H1 (cell line): ENCODE results near the gene MAGI3. TPM values are rescaled to one million over a fixed set of nuclear protein-coding genes. Genes with fewer than 3 reads are reported as not detected.

Experiments used
- ATF3 ChIP-seq: IDR thresholded peaks from 2 replicates; pipeline ENCODE4 v1.6.1; 2011; ENCODE audit warnings: low read depth, mild to moderate bottlenecking, low read length; ENCODE audit not compliant: insufficient read depth
- CHD1 ChIP-seq: IDR thresholded peaks from 2 replicates; pipeline ENCODE4 v1.6.1; 2012; ENCODE audit warnings: low read depth, low read length, improper control_type of control experiment
- CHD7 ChIP-seq: fragments of 300-600 bp; sonication (generic); IDR thresholded peaks from 2 replicates; pipeline ENCODE4 v1.7.1; 2012; ENCODE audit warnings: low read length, moderate library complexity, mild to moderate bottlenecking, inconsistent platforms; ENCODE audit not compliant: insufficient replicate concordance
- EP300 ChIP-seq, 2 experiments: IDR thresholded peaks; 1 replicate in 1 of 2; 2 replicates in 1 of 2; pipeline ENCODE4 v1.6.1; 2011 to 2012; ENCODE audit warnings: low read depth in 2 of 2, low read length in 2 of 2, mild to moderate bottlenecking in 2 of 2, borderline replicate concordance in 1 of 2, inconsistent platforms in 1 of 2, moderate library complexity in 1 of 2
- FOSL1 ChIP-seq: IDR thresholded peaks from 2 replicates; pipeline ENCODE4 v1.6.1; 2011; ENCODE audit warnings: mild to moderate bottlenecking, low read depth, low read length, moderate library complexity; ENCODE audit not compliant: insufficient read depth
- GTF2F1 ChIP-seq: IDR thresholded peaks from 2 replicates; pipeline ENCODE4 v1.6.1; 2012; ENCODE audit warnings: low read depth, low read length, improper control_type of control experiment, borderline replicate concordance
- JUN ChIP-seq: IDR thresholded peaks from 2 replicates; pipeline ENCODE4 v1.6.1; 2011; ENCODE audit warnings: low read depth, mild to moderate bottlenecking, improper control_type of control experiment, low read length
- KDM1A ChIP-seq: fragments of 200-600, 300-600 bp; sonication (generic); IDR thresholded peaks from 2 replicates; pipeline ENCODE4 v1.7.1; 2016; ENCODE audit warnings: mild to moderate bottlenecking, low read length, borderline replicate concordance
- POLR2A ChIP-seq, 2 experiments: IDR thresholded peaks; 1 replicate in 1 of 2; 2 replicates in 1 of 2; pipeline ENCODE4 v1.6.1; 2011; ENCODE audit warnings: low read depth in 2 of 2, low read length in 2 of 2, mild to moderate bottlenecking in 2 of 2; ENCODE audit errors: control extremely low read depth in 1 of 2
- RBBP5 ChIP-seq: IDR thresholded peaks from 2 replicates; pipeline ENCODE4 v1.7.1; 2012; ENCODE audit warnings: low read depth, mild to moderate bottlenecking, inconsistent platforms, low read length, moderate library complexity, borderline replicate concordance
- polyA plus RNA-seq, 7 experiments: library from polyadenylated mRNA; depleted of rRNA in 3 of 7; stranded (reverse) in 5 of 7; unstranded in 2 of 7; fragments of >200 nt in 5 of 7; fragments of 200-250 nt in 2 of 7; gene quantifications; 1 replicate in 5 of 7; 2 replicates in 1 of 7; 4 replicates in 1 of 7; pipeline versions ENCODE4 v1.2.1 to v1.2.3, GENCODE V29; 2011 to 2013; ENCODE audit warnings: missing spikeins in 2 of 7, mixed read lengths in 2 of 7
- total RNA-seq: library from RNA; stranded (reverse); fragmentation: NEBNext Ultra II Directional; extraction: Animal tissue kit (Norgen Biotek cat#: 25700); gene quantifications from 2 replicates; pipeline ENCODE4 v1.2.1, GENCODE V29; 2021
- TF ChIP-seq, protein P1 (sequence below): IDR thresholded peaks from 2 replicates; pipeline ENCODE4 v1.6.1; 2012; ENCODE audit warnings: inconsistent platforms

Gene MAGI3
- total and polyA plus RNA-seq, 2 of the 8 experiments (the other 6 are each of a cell fraction or from before 2014, with no cell fraction given): 2.3 to 7.8 TPM

DNA sequence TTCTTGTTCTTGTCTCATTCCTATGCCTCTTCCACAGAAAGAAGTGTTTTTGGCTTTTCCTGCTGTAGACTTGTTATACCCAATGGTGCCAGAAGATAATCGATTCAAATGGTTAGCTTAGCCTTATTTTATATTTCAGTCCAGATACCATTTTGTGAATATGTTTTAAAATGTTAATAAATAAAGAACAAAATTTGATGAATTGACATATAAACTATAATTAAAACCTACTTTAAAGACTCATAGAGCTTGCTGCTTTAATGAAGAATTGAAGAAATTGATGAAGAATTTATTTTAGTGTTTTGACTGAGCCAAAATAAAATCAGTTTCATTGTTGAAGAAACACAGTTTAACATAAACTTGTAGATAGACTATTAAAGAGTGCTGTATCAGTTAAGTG, 152.8 kb downstream of the MAGI3 start (continued):
- TF ChIP-seq CHD7: no peak
- no peak for TF ChIP-seq ATF3
- TF ChIP-seq POLR2A (IDR thresholded peaks at IDR 0.05; ENCODE audit: control extremely low read depth in 1 of 2, low read depth in 2 of 2, low read length in 2 of 2): no peak
- no peak for TF ChIP-seq RBBP5
- TF ChIP-seq FOSL1: no peak
- no peak for TF ChIP-seq GTF2F1
- no peak for TF ChIP-seq JUN
- no peak for TF ChIP-seq KDM1A
- TF ChIP-seq CHD1: no peak
- TF ChIP-seq EP300 (IDR thresholded peaks at IDR 0.05; ENCODE audit: borderline replicate concordance in 1 of 2, low read depth in 2 of 2, low read length in 2 of 2): no peak
- TF ChIP-seq, protein P1, sequence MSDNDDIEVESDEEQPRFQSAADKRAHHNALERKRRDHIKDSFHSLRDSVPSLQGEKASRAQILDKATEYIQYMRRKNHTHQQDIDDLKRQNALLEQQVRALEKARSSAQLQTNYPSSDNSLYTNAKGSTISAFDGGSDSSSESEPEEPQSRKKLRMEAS: no peak
